Ascending aorta (tissue), 2 donors: Measurements from ENCODE around the gene TENT5D. TPM values are rescaled to one million over a fixed set of nuclear protein-coding genes. Genes with fewer than 3 reads are reported as not detected.
"Not testable (repeated sequence)": the region's sequence is repeated elsewhere in the genome, so short reads cannot be mapped to it uniquely, and the experiment has no call there.

Source experiments
- DNase-seq, 2 donors: peaks; one replicate each; pipeline ENCODE4 v3.0.0-alpha.2; 2019; ENCODE audit warnings: low spot score in 2 of 2
- H3K27ac ChIP-seq, 2 donors: fragments of 200-600 bp; sonication (generic); one replicate each; pipeline ENCODE4 v1.5.1; 2016 to 2017; ENCODE audit warnings: mild to moderate bottlenecking in 1 of 2
- H3K27me3 ChIP-seq: fragments of 200-600 bp; sonication (generic); one replicate; pipeline ENCODE4 v1.5.1; 2017
- H3K36me3 ChIP-seq, 2 donors: fragments of 200-600 bp; sonication (generic); one replicate each; pipeline ENCODE4 v1.5.1; 2016
- H3K4me1 ChIP-seq, 2 donors: fragments of 200-600 bp; sonication (generic); one replicate each; pipeline ENCODE4 v1.5.1; 2016 to 2017; ENCODE audit warnings: mild to moderate bottlenecking in 1 of 2
- H3K4me3 ChIP-seq, 2 donors: fragments of 200-600 bp; sonication (generic); one replicate each; pipeline ENCODE4 v1.5.1; 2016 to 2017; ENCODE audit warnings: mild to moderate bottlenecking in 1 of 2
- H3K9me3 ChIP-seq, 2 donors: fragments of 200-600 bp; sonication (generic); one replicate each; pipeline ENCODE4 v1.5.1; 2016
- CTCF ChIP-seq, 3 experiments: fragments of 200-600 bp in 2 of 3; fragments of 450-650 bp in 1 of 3; sonication (generic) in 2 of 3; IDR thresholded peaks; one replicate each; pipeline ENCODE4 v1.5.1; 2016 to 2019; ENCODE audit warnings: antibody characterized with exemption in 3 of 3, mild to moderate bottlenecking in 1 of 3, moderate library complexity in 1 of 3
- intact Hi-C: fragments of 100-400 bp; cut with DNase I; formaldehyde crosslinking; loops from one replicate; pipeline ENCODE4 v1.15.1; 2023
- total RNA-seq: library from RNA; depleted of rRNA; stranded (reverse); fragments of >200 nt; gene quantifications from one replicate; pipeline ENCODE4 v1.1.0, GENCODE V29; 2016

Gene TENT5D
- not detected for total RNA-seq

GRCh38 chrX:80420147-80420546 lies at the start of gene TENT5D:
TENT5D (plus strand) TSS chrX:80420447; CDS start chrX:80442540, 22,093 bp downstream.
- Histone ChIP-seq H3K4me1 (no peaks in the 10 kb centered on the region), H3K4me3 (no peak within 1 kb of the TSS), H3K27ac (no peak within 1 kb of the TSS), H3K9me3 (no peaks in the 10 kb centered on the region), H3K27me3 (no peaks in the 10 kb centered on the region), H3K36me3 (no peaks in the 10 kb centered on the region)
- intact Hi-C loops, result no loop called here
- no peak for DNase-seq
- no peak for TF ChIP-seq CTCF (IDR thresholded peaks at IDR 0.05)

GRCh38 chrX:80385651-80386050 lies 34.6 kb upstream of the TENT5D start:
- H3K36me3 ChIP-seq, intact Hi-C loops: not testable (repeated sequence)

GRCh38 chrX:80388206-80388605 lies 32.0 kb upstream of the TENT5D start:
- no peak for TF ChIP-seq CTCF (IDR thresholded peaks at IDR 0.05)
- no peaks in the 10 kb centered on the region for H3K27me3 ChIP-seq
- DNase-seq, result no peak
- H3K36me3 ChIP-seq, result no peaks in the 10 kb centered on the region
- H3K9me3 ChIP-seq, result no peaks in the 10 kb centered on the region
- H3K4me3 ChIP-seq, result no peak overlapping the region
- H3K27ac ChIP-seq, result no peak overlapping the region
- H3K4me1 ChIP-seq, result no peaks in the 10 kb centered on the region
- intact Hi-C loops, result no loop called here

More at GRCh38 chrX:80385651-80386050, 34.6 kb upstream of the TENT5D start:
- not testable (repeated sequence) for H3K27me3 ChIP-seq, H3K4me3 ChIP-seq, DNase-seq, H3K27ac ChIP-seq, H3K4me1 ChIP-seq, H3K9me3 ChIP-seq

GRCh38 chrX:80412042-80412441 lies 8.2 kb upstream of the TENT5D start:
- H3K36me3 ChIP-seq, result no peaks in the 10 kb centered on the region
- H3K27ac ChIP-seq, result no peak overlapping the region
- DNase-seq, result no peak
- no peaks in the 10 kb centered on the region for H3K4me1 ChIP-seq
- TF ChIP-seq CTCF (IDR thresholded peaks at IDR 0.05), result no peak
- no peaks in the 10 kb centered on the region for H3K9me3 ChIP-seq
- intact Hi-C loops, result no loop called here
- H3K27me3 ChIP-seq, result no peaks in the 10 kb centered on the region
- no peak overlapping the region for H3K4me3 ChIP-seq

- Histone ChIP-seq H3K27me3 (no peaks in the 10 kb centered on the region), H3K4me1 (no peaks in the 10 kb centered on the region), H3K36me3 (no peaks in the 10 kb centered on the region), H3K4me3 (no peak overlapping the region), H3K27ac (no peak overlapping the region), H3K9me3 (no peaks in the 10 kb centered on the region)
- no peak for TF ChIP-seq CTCF (IDR thresholded peaks at IDR 0.05)
- intact Hi-C loops, result no loop called here
- no peak for DNase-seq
These were observed 2.8 kb downstream of the TENT5D start for GRCh38 chrX:80423000-80423399.

GRCh38 chrX:80423744-80424143 lies 3.5 kb downstream of the TENT5D start:
- no peak overlapping the region for H3K4me3 ChIP-seq
- no peaks in the 10 kb centered on the region for H3K9me3 ChIP-seq
- intact Hi-C loops, result no loop called here
- DNase-seq, result no peak
- H3K27me3 ChIP-seq, result no peaks in the 10 kb centered on the region
- no peak for TF ChIP-seq CTCF (IDR thresholded peaks at IDR 0.05)
- no peaks in the 10 kb centered on the region for H3K4me1 ChIP-seq
- no peak overlapping the region for H3K27ac ChIP-seq
- no peaks in the 10 kb centered on the region for H3K36me3 ChIP-seq
